Measurements from ENCODE around the gene NEK10. TPM values are rescaled to one million over a fixed set of nuclear protein-coding genes. Genes with fewer than 3 reads are reported as not detected.
"Not testable (repeated sequence)": the region's sequence is repeated elsewhere in the genome, so short reads cannot be mapped to it uniquely, and the experiment has no call there.

NEK10 gene
- total RNA-seq, 3 donors from 2014 or later (not counting 1 experiment from before 2014, with no cell fraction given), result 0.68 to 1.6 (median 0.80) TPM

GRCh38 chr3:27289769-27290413 lies 79.3 kb downstream of the NEK10 start:
- H3K4me1 ChIP-seq (ENCODE audit: control insufficient read depth, insufficient read depth, low read length), result no peaks in the 10 kb centered on the region
- no peaks in the 10 kb centered on the region for H3K4me1 Mint-ChIP-seq
- intact Hi-C loops (cut with micrococcal nuclease), result no loop called here
- no peak overlapping the region for H3K4me3 ChIP-seq (ENCODE audit: low read length)
- no peaks in the 10 kb centered on the region for H3K36me3 ChIP-seq (ENCODE audit: control insufficient read depth, insufficient read depth, low read length)
- no peak overlapping the region for H3K27ac ChIP-seq (ENCODE audit: low read length)
- H3K27me3 ChIP-seq (ENCODE audit: control insufficient read depth, insufficient read depth, low read length), result no peaks in the 10 kb centered on the region
- DNase-seq, result no peak
- WGBS (ENCODE audit: insufficient coverage), result 94% methylated on average over 3 of the region's 3 CpGs
- H3K27me3 Mint-ChIP-seq (ENCODE audit: low read depth in 2 of 2), result no peaks in the 10 kb centered on the region
- no peaks in the 10 kb centered on the region for H3K9me3 ChIP-seq (ENCODE audit: control insufficient read depth, insufficient read depth, low read length)
- H3K36me3 Mint-ChIP-seq, result no peaks in the 10 kb centered on the region
- H3K4me3 Mint-ChIP-seq, result no peak overlapping the region
- H3K9me3 Mint-ChIP-seq, result no peaks in the 10 kb centered on the region
- no peak overlapping the region for H3K27ac Mint-ChIP-seq
- no peak for ATAC-seq
- TF ChIP-seq CTCF (IDR thresholded peaks at IDR 0.05), result no peak

- H3K4me3 ChIP-seq (ENCODE audit: low read length), result no peak overlapping the region
- no peaks in the 10 kb centered on the region for H3K27me3 ChIP-seq (ENCODE audit: control insufficient read depth, insufficient read depth, low read length)
- TF ChIP-seq CTCF (IDR thresholded peaks at IDR 0.05), result no peak
- Mint-ChIP-seq H3K4me1 (no peaks in the 10 kb centered on the region), H3K27ac (no peak overlapping the region), H3K4me3 (no peak overlapping the region), H3K9me3 (no peaks in the 10 kb centered on the region), H3K36me3 (no peaks in the 10 kb centered on the region), H3K27me3 (ENCODE audit: low read depth in 2 of 2) (no peaks in the 10 kb centered on the region)
- H3K27ac ChIP-seq (ENCODE audit: low read length), result no peak overlapping the region
- DNase-seq (no peak), ATAC-seq (no peak)
- H3K9me3 ChIP-seq (ENCODE audit: control insufficient read depth, insufficient read depth, low read length), result no peaks in the 10 kb centered on the region
- 91% methylated on average over 2 of the region's 2 CpGs for WGBS (ENCODE audit: insufficient coverage)
- intact Hi-C loops (cut with micrococcal nuclease), result no loop called here
- H3K4me1 ChIP-seq (ENCODE audit: control insufficient read depth, insufficient read depth, low read length), result no peaks in the 10 kb centered on the region
- H3K36me3 ChIP-seq (ENCODE audit: control insufficient read depth, insufficient read depth, low read length), result no peaks in the 10 kb centered on the region
Observed at GRCh38 chr3:27287052-27287451, 82.1 kb downstream of the NEK10 start.

GRCh38 chr3:27286467-27286866 lies 82.7 kb downstream of the NEK10 start:
- 94% methylated on average over 4 of the region's 10 CpGs for WGBS (ENCODE audit: insufficient coverage)
- H3K4me3 ChIP-seq (ENCODE audit: low read length); ATAC-seq; H3K27me3 ChIP-seq (ENCODE audit: control insufficient read depth, insufficient read depth, low read length); intact Hi-C loops (cut with micrococcal nuclease); H3K36me3 ChIP-seq (ENCODE audit: control insufficient read depth, insufficient read depth, low read length); H3K27me3 Mint-ChIP-seq (ENCODE audit: low read depth in 2 of 2); DNase-seq; H3K9me3 Mint-ChIP-seq; H3K36me3 Mint-ChIP-seq; H3K4me1 Mint-ChIP-seq; H3K27ac ChIP-seq (ENCODE audit: low read length); H3K27ac Mint-ChIP-seq; H3K9me3 ChIP-seq (ENCODE audit: control insufficient read depth, insufficient read depth, low read length); H3K4me3 Mint-ChIP-seq; H3K4me1 ChIP-seq (ENCODE audit: control insufficient read depth, insufficient read depth, low read length): not testable (repeated sequence)

GRCh38 chr3:27285668-27286067 lies 83.5 kb downstream of the NEK10 start:
- ATAC-seq (no peak), DNase-seq (no peak)
- H3K36me3 ChIP-seq (ENCODE audit: control insufficient read depth, insufficient read depth, low read length), result no peaks in the 10 kb centered on the region
- no peak overlapping the region for H3K27ac ChIP-seq (ENCODE audit: low read length)
- no peak for TF ChIP-seq CTCF (IDR thresholded peaks at IDR 0.05)
- no peaks in the 10 kb centered on the region for H3K4me1 Mint-ChIP-seq
- H3K9me3 ChIP-seq (ENCODE audit: control insufficient read depth, insufficient read depth, low read length), result no peaks in the 10 kb centered on the region
- no peaks in the 10 kb centered on the region for H3K27me3 ChIP-seq (ENCODE audit: control insufficient read depth, insufficient read depth, low read length)
- no peaks in the 10 kb centered on the region for H3K4me1 ChIP-seq (ENCODE audit: control insufficient read depth, insufficient read depth, low read length)
- no peak overlapping the region for H3K27ac Mint-ChIP-seq
- H3K9me3 Mint-ChIP-seq, result no peaks in the 10 kb centered on the region
- no peaks in the 10 kb centered on the region for H3K27me3 Mint-ChIP-seq (ENCODE audit: low read depth in 2 of 2)
- no peak overlapping the region for H3K4me3 ChIP-seq (ENCODE audit: low read length)
- no peak overlapping the region for H3K4me3 Mint-ChIP-seq
- intact Hi-C loops (cut with micrococcal nuclease), result no loop called here
- no peaks in the 10 kb centered on the region for H3K36me3 Mint-ChIP-seq
